ENCODE measurements around the gene WDR87.
"Not testable (repeated sequence)": the region's sequence is repeated elsewhere in the genome, so short reads cannot be mapped to it uniquely, and the experiment has no call there.

Gene WDR87

DNA sequence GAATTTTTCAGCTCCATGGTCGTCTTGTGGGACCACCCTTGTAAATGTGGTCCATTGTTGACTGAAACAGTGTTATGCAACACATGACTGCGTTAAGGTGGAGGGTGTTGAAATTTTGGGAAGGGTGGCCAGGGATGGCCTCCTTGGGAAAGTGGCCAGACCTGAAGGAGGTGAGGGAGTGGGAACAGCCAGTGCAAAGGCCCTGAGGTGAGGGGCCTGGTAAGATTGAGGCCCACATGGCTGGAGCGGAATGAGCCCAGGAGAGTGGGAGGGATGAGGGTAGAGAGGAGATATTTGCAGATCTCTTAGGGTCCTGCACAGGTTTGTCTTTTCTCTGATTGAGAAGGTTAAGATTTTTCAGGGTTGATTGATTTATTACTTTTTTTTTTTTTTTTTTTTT is 18.8 kb upstream of the WDR87 start:
- 100% methylated on average over 2 of the region's 3 CpGs for WGBS (ENCODE audit: insufficient coverage)
- CTCF ChIA-PET: no interaction called here
- Histone ChIP-seq H3K27ac (ENCODE audit: insufficient read depth in 1 of 2, low read depth in 1 of 2, low read length in 2 of 2, poor library complexity in 1 of 2, severe bottlenecking in 2 of 2) (no peak overlapping the region), H3K9me3 (ENCODE audit: control extremely low read depth in 1 of 5, control insufficient read depth in 4 of 5, insufficient read depth in 2 of 5, low read depth in 1 of 5, low read length in 4 of 5) (no peaks in the 10 kb centered on the region), H3K4me1 (ENCODE audit: control extremely low read depth in 1 of 4, control insufficient read depth in 4 of 4, insufficient read depth in 4 of 4, low read length in 3 of 4) (peaks cover 7 to 46% (median 42%) of the 10 kb centered on the region in 4 experiments), H3K4me3 (ENCODE audit: control insufficient read depth in 1 of 7, extremely low read depth in 1 of 7, insufficient read depth in 4 of 7, low read depth in 2 of 7, low read length in 6 of 7) (no peak overlapping the region), H3K36me3 (ENCODE audit: control insufficient read depth in 4 of 4, insufficient read depth in 4 of 4, low read length in 3 of 4) (peaks cover 0 to 5% (median 0%) of the 10 kb centered on the region in 4 experiments), H3K27me3 (replicated peaks in 2 of 5; ENCODE audit: control insufficient read depth in 4 of 5, insufficient read depth in 5 of 5, low read length in 4 of 5) (no peaks in the 10 kb centered on the region)
- DNase-seq: no peak
- POLR2A ChIA-PET: interaction anchor here (0.6 kb wide), 1 partner anchor 9 kb away, joined by 3 read pairs; no protein-coding TSS in a partner anchor

GRCh38 chr19:37924573-37924972 is 18.2 kb upstream of the WDR87 start:
- H3K36me3 ChIP-seq (ENCODE audit: control insufficient read depth in 4 of 4, insufficient read depth in 4 of 4, low read length in 3 of 4); H3K27ac ChIP-seq (ENCODE audit: insufficient read depth in 1 of 2, low read depth in 1 of 2, low read length in 2 of 2, poor library complexity in 1 of 2, severe bottlenecking in 2 of 2); DNase-seq; H3K27me3 ChIP-seq (replicated peaks in 2 of 5; ENCODE audit: control insufficient read depth in 4 of 5, insufficient read depth in 5 of 5, low read length in 4 of 5); H3K9me3 ChIP-seq (ENCODE audit: control extremely low read depth in 1 of 5, control insufficient read depth in 4 of 5, insufficient read depth in 2 of 5, low read depth in 1 of 5, low read length in 4 of 5); H3K4me3 ChIP-seq (ENCODE audit: control insufficient read depth in 1 of 7, extremely low read depth in 1 of 7, insufficient read depth in 4 of 7, low read depth in 2 of 7, low read length in 6 of 7): not testable (repeated sequence)
- 100% methylated on average over 1 of the region's 8 CpGs for WGBS (ENCODE audit: insufficient coverage)
- H3K4me1 ChIP-seq (ENCODE audit: control extremely low read depth in 1 of 4, control insufficient read depth in 4 of 4, insufficient read depth in 4 of 4, low read length in 3 of 4): peaks cover 6 to 45% (median 41%) of the 10 kb centered on the region in 4 experiments
- ChIA-PET POLR2A (interaction anchor here (0.6 kb wide), 1 partner anchor 9 kb away, joined by 3 read pairs; no protein-coding TSS in a partner anchor), CTCF (interaction anchor here (1.3 to 3.9 kb wide), 3 partner anchors 8 to 120 kb away, joined by 3 to 16 read pairs (median 4); no protein-coding TSS in a partner anchor)

DNA sequence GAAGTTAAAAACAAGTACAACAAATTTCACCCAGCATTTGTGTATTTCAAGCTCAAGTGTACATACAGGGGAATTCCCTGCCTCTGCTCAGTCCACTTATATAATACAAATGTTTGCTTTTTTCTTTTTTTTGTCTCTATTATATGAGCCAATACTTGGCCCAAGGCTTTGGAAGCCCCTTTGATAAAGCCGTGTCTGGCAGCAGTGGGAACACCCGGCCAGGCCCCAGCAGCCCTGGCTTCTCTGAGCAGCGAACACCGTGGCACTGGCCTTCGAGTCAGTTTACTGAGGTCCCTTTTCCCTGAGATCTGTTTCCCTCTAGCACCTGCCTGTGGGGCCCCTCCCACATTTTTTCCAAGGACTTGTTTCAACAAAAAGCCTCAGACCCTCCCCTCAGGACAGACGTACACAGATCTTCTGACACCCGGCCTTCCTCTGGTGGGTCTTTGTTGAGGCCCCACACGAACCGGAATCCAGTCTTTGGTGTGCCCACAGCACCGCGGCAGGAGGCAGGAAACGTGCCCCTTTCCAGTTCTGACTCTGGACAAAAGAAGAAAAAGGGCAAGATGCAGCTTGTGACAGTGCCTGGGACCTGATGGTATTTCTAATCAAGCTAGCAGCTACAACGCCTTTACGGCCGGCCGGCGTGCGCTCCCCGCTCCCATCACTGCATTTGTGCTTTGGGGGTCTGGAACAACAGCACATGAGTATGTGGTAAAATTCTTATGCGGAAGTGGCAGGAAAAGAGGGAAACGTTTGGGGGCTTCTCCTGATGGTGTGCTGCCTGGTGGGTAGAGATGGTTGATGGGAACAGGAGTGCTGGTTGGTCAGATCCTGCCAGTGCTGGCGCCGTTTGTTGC is 14.4 kb upstream of the WDR87 start:
- Histone ChIP-seq H3K9me3 (ENCODE audit: control extremely low read depth in 1 of 5, control insufficient read depth in 4 of 5, insufficient read depth in 2 of 5, low read depth in 1 of 5, low read length in 4 of 5) (no peaks in the 10 kb centered on the region), H3K4me1 (ENCODE audit: control extremely low read depth in 1 of 4, control insufficient read depth in 4 of 4, insufficient read depth in 4 of 4, low read length in 3 of 4) (peaks cover 0 to 23% (median 19%) of the 10 kb centered on the region in 4 experiments), H3K27ac (ENCODE audit: insufficient read depth in 1 of 2, low read depth in 1 of 2, low read length in 2 of 2, poor library complexity in 1 of 2, severe bottlenecking in 2 of 2) (peak overlapping the region; percentile 64 to 81), H3K36me3 (ENCODE audit: control insufficient read depth in 4 of 4, insufficient read depth in 4 of 4, low read length in 3 of 4) (peaks cover 0 to 9% (median 5%) of the 10 kb centered on the region in 4 experiments), H3K4me3 (ENCODE audit: control insufficient read depth in 1 of 7, extremely low read depth in 1 of 7, insufficient read depth in 4 of 7, low read depth in 2 of 7, low read length in 6 of 7) (peak overlapping the region in 6 of 7 experiments; percentile 26 to 52 (median 40)), H3K27me3 (replicated peaks in 2 of 5; ENCODE audit: control insufficient read depth in 4 of 5, insufficient read depth in 5 of 5, low read length in 4 of 5) (no peaks in the 10 kb centered on the region)
- POLR2A ChIA-PET: interaction anchor here (0.6 to 0.7 kb wide), 2 partner anchors 12 to 138 kb away, joined by 3 to 4 read pairs; no protein-coding TSS in a partner anchor
- CTCF ChIA-PET: interaction anchor here (0.6 to 3.9 kb wide), 8 partner anchors 12 to 190 kb away, joined by 3 to 16 read pairs (median 3); partner anchors contain the start of genes SIPA1L3 and WDR87
- DNase-seq: peak in 2 of 3 donors; percentile 47 to 51
- 14% methylated on average over 17 of the region's 23 CpGs for WGBS (ENCODE audit: insufficient coverage)

GRCh38 chr19:37914908-37915307 is 8.5 kb upstream of the WDR87 start:
- H3K27ac ChIP-seq (ENCODE audit: insufficient read depth in 1 of 2, low read depth in 1 of 2, low read length in 2 of 2, poor library complexity in 1 of 2, severe bottlenecking in 2 of 2): no peak overlapping the region
- H3K4me1 ChIP-seq (ENCODE audit: control extremely low read depth in 1 of 4, control insufficient read depth in 4 of 4, insufficient read depth in 4 of 4, low read length in 3 of 4): peaks cover 7 to 27% (median 15%) of the 10 kb centered on the region in 4 experiments
- H3K9me3 ChIP-seq (ENCODE audit: control extremely low read depth in 1 of 5, control insufficient read depth in 4 of 5, insufficient read depth in 2 of 5, low read depth in 1 of 5, low read length in 4 of 5): no peaks in the 10 kb centered on the region
- no peaks in the 10 kb centered on the region for H3K27me3 ChIP-seq (replicated peaks in 2 of 5; ENCODE audit: control insufficient read depth in 4 of 5, insufficient read depth in 5 of 5, low read length in 4 of 5)
- ChIA-PET POLR2A (interaction anchor here (0.6 kb wide), 1 partner anchor 85 kb away, joined by 3 read pairs; no protein-coding TSS in a partner anchor), CTCF (interaction anchor here (0.6 kb wide), 1 partner anchor 17 kb away, joined by 3 read pairs; no protein-coding TSS in a partner anchor)
- WGBS (ENCODE audit: insufficient coverage): 6% methylated on average over 2 of the region's 2 CpGs
- no peak overlapping the region for H3K4me3 ChIP-seq (ENCODE audit: control insufficient read depth in 1 of 7, extremely low read depth in 1 of 7, insufficient read depth in 4 of 7, low read depth in 2 of 7, low read length in 6 of 7)
- DNase-seq: peak in 2 of 3 donors; percentile 69 to 79
- H3K36me3 ChIP-seq (ENCODE audit: control insufficient read depth in 4 of 4, insufficient read depth in 4 of 4, low read length in 3 of 4): peaks cover 0 to 7% (median 5%) of the 10 kb centered on the region in 4 experiments

GRCh38 chr19:37909661-37910199 is 3.3 kb upstream of the WDR87 start:
- peaks cover 17 to 34% (median 29%) of the 10 kb centered on the region in 4 experiments for H3K4me1 ChIP-seq (ENCODE audit: control extremely low read depth in 1 of 4, control insufficient read depth in 4 of 4, insufficient read depth in 4 of 4, low read length in 3 of 4)
- WGBS (ENCODE audit: insufficient coverage): no CpG with 5 or more reads among the region's 6 CpGs
- POLR2A ChIA-PET: interaction anchor here (0.5 to 0.6 kb wide), 2 partner anchors 111 to 174 kb away, joined by 3 read pairs; no protein-coding TSS in a partner anchor
- H3K9me3 ChIP-seq (ENCODE audit: control extremely low read depth in 1 of 5, control insufficient read depth in 4 of 5, insufficient read depth in 2 of 5, low read depth in 1 of 5, low read length in 4 of 5): no peaks in the 10 kb centered on the region
- no peak overlapping the region for H3K27ac ChIP-seq (ENCODE audit: insufficient read depth in 1 of 2, low read depth in 1 of 2, low read length in 2 of 2, poor library complexity in 1 of 2, severe bottlenecking in 2 of 2)
- H3K4me3 ChIP-seq (ENCODE audit: control insufficient read depth in 1 of 7, extremely low read depth in 1 of 7, insufficient read depth in 4 of 7, low read depth in 2 of 7, low read length in 6 of 7): no peak overlapping the region
- H3K36me3 ChIP-seq (ENCODE audit: control insufficient read depth in 4 of 4, insufficient read depth in 4 of 4, low read length in 3 of 4): peaks cover 0 to 3% (median 0%) of the 10 kb centered on the region in 4 experiments
- CTCF ChIA-PET: no interaction called here
- no peaks in the 10 kb centered on the region for H3K27me3 ChIP-seq (replicated peaks in 2 of 5; ENCODE audit: control insufficient read depth in 4 of 5, insufficient read depth in 5 of 5, low read length in 4 of 5)
- no peak for DNase-seq

DNA sequence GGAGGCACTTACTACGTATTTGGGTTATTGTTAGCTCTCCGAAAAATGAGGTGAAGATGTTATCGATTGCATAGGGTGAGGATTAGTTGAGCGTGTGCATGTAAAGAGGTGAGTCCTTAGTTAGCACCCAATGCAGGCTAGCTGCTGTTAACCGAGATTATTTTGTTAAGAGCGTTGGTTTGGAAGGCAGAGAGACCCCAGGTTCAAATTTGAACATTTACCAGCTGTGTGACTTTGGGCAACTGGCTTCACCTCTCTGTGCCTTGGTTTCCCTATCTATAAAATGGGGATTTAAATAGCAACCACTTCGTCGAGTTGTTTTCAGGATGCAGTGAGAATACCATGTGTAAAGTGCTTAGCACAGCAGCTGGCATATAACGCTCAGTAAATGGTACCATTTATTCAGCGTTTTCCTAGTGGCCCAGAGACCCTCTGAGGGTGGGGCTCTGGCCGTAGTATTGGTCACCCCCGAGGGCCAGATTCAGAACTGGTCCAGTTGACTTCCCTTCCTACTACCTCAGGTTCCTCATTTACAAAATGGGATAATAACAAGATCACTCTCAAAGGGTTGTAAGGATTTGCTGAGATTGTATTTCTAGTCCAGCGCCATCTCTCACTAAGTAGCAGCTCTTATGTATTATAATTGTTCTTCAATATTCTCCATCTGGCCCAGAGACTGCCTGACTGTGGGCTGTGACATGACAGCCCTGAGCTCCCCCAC is 1.5 kb upstream of the WDR87 start:
- Histone ChIP-seq H3K9me3 (ENCODE audit: control extremely low read depth in 1 of 5, control insufficient read depth in 4 of 5, insufficient read depth in 2 of 5, low read depth in 1 of 5, low read length in 4 of 5) (no peaks in the 10 kb centered on the region), H3K27ac (ENCODE audit: insufficient read depth in 1 of 2, low read depth in 1 of 2, low read length in 2 of 2, poor library complexity in 1 of 2, severe bottlenecking in 2 of 2) (peak overlapping the region; percentile 15 to 85), H3K27me3 (replicated peaks in 2 of 5; ENCODE audit: control insufficient read depth in 4 of 5, insufficient read depth in 5 of 5, low read length in 4 of 5) (no peaks in the 10 kb centered on the region), H3K4me3 (ENCODE audit: control insufficient read depth in 1 of 7, extremely low read depth in 1 of 7, insufficient read depth in 4 of 7, low read depth in 2 of 7, low read length in 6 of 7) (peak overlapping the region; percentile 86 to 99 (median 89)), H3K4me1 (ENCODE audit: control extremely low read depth in 1 of 4, control insufficient read depth in 4 of 4, insufficient read depth in 4 of 4, low read length in 3 of 4) (peaks cover 14 to 25% (median 25%) of the 10 kb centered on the region in 4 experiments), H3K36me3 (ENCODE audit: control insufficient read depth in 4 of 4, insufficient read depth in 4 of 4, low read length in 3 of 4) (peaks cover 0 to 3% (median 0%) of the 10 kb centered on the region in 4 experiments)
- CTCF ChIA-PET: interaction anchor here (0.6 to 3.7 kb wide), 12 partner anchors 9 to 1244 kb away, joined by 3 to 18 read pairs (median 6); no protein-coding TSS in a partner anchor
- 23% methylated on average over 10 of the region's 13 CpGs for WGBS (ENCODE audit: insufficient coverage)
- POLR2A ChIA-PET: interaction anchor here (0.6 to 0.9 kb wide), 3 partner anchors 11 to 69 kb away, joined by 3 read pairs; no protein-coding TSS in a partner anchor
- no peak for DNase-seq

Measured in common myeloid progenitor, CD34-positive (primary cell).